Ishikawa (cell line): ENCODE measurements around the gene ATRNL1.

ENCODE experiments used
- CEBPB ChIP-seq: IDR thresholded peaks from 2 replicates; pipeline ENCODE4 v1.6.1; 2012
- CREB1 ChIP-seq: IDR thresholded peaks from 2 replicates; pipeline ENCODE4 v1.6.1; 2012; ENCODE audit warnings: low read depth
- EGR1 ChIP-seq: IDR thresholded peaks from 2 replicates; pipeline ENCODE4 v1.6.1; 2012
- EP300 ChIP-seq: IDR thresholded peaks from 2 replicates; pipeline ENCODE4 v1.6.1; 2012; ENCODE audit warnings: borderline replicate concordance
- FOXM1 ChIP-seq: IDR thresholded peaks from 2 replicates; pipeline ENCODE4 v1.6.1; 2012; ENCODE audit warnings: low read depth, borderline replicate concordance
- NFIC ChIP-seq: IDR thresholded peaks from 2 replicates; pipeline ENCODE4 v1.6.1; 2012
- RAD21 ChIP-seq: IDR thresholded peaks from 2 replicates; pipeline ENCODE4 v1.6.1; 2012; ENCODE audit warnings: low read depth
- TAF1 ChIP-seq: IDR thresholded peaks from 2 replicates; pipeline ENCODE4 v1.6.1; 2012; ENCODE audit warnings: low read depth, mild to moderate bottlenecking
- TCF12 ChIP-seq: IDR thresholded peaks from 2 replicates; pipeline ENCODE4 v1.6.1; 2012; ENCODE audit warnings: low read depth
- TEAD4 ChIP-seq: IDR thresholded peaks from 2 replicates; pipeline ENCODE4 v1.6.1; 2012
- YY1 ChIP-seq: IDR thresholded peaks from 2 replicates; pipeline ENCODE4 v1.6.1; 2012; ENCODE audit warnings: low read depth
- ZBTB7A ChIP-seq: IDR thresholded peaks from 2 replicates; pipeline ENCODE4 v1.6.1; 2012; ENCODE audit warnings: low read depth
- TF ChIP-seq, protein P1 (sequence below): IDR thresholded peaks from 2 replicates; pipeline ENCODE4 v1.6.1; 2012; ENCODE audit warnings: low read depth, mild to moderate bottlenecking
- TF ChIP-seq, protein P2 (sequence below): IDR thresholded peaks from 2 replicates; pipeline ENCODE4 v1.6.1; 2012
- TF ChIP-seq, protein P3 (sequence below): IDR thresholded peaks from 2 replicates; pipeline ENCODE4 v1.6.1; 2012

Gene ATRNL1

DNA sequence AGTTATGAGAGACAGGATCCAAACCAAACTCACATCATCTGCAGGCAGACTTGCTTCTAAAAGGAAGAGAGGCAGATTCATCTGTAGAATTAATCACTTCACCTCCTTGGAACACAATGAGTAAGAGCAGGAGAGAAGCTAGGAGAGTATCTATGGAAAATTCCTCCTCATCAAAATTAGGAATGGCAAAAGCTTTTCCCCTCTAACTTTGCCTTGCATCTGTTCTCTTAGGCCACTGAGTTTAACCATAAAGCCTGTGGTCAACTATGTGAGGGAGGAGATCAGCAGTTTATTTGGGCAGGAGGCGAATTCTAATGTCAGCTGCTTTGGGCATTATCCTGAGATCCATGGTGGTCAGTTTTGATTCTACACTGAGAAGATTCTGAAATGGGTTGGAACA is 618.1 kb downstream of the ATRNL1 start:
- TF ChIP-seq ZBTB7A = no peak
- TF ChIP-seq TAF1 = no peak
- no peak for TF ChIP-seq EGR1
- TF ChIP-seq FOXM1 = no peak
- TF ChIP-seq, protein P1, sequence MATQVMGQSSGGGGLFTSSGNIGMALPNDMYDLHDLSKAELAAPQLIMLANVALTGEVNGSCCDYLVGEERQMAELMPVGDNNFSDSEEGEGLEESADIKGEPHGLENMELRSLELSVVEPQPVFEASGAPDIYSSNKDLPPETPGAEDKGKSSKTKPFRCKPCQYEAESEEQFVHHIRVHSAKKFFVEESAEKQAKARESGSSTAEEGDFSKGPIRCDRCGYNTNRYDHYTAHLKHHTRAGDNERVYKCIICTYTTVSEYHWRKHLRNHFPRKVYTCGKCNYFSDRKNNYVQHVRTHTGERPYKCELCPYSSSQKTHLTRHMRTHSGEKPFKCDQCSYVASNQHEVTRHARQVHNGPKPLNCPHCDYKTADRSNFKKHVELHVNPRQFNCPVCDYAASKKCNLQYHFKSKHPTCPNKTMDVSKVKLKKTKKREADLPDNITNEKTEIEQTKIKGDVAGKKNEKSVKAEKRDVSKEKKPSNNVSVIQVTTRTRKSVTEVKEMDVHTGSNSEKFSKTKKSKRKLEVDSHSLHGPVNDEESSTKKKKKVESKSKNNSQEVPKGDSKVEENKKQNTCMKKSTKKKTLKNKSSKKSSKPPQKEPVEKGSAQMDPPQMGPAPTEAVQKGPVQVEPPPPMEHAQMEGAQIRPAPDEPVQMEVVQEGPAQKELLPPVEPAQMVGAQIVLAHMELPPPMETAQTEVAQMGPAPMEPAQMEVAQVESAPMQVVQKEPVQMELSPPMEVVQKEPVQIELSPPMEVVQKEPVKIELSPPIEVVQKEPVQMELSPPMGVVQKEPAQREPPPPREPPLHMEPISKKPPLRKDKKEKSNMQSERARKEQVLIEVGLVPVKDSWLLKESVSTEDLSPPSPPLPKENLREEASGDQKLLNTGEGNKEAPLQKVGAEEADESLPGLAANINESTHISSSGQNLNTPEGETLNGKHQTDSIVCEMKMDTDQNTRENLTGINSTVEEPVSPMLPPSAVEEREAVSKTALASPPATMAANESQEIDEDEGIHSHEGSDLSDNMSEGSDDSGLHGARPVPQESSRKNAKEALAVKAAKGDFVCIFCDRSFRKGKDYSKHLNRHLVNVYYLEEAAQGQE = no peak
- TF ChIP-seq EP300 = no peak
- TF ChIP-seq TCF12 = no peak
- no peak for TF ChIP-seq CREB1
- no peak for TF ChIP-seq NFIC
- no peak for TF ChIP-seq TEAD4
- no peak for TF ChIP-seq YY1
- no peak for TF ChIP-seq RAD21
- TF ChIP-seq, protein P2, sequence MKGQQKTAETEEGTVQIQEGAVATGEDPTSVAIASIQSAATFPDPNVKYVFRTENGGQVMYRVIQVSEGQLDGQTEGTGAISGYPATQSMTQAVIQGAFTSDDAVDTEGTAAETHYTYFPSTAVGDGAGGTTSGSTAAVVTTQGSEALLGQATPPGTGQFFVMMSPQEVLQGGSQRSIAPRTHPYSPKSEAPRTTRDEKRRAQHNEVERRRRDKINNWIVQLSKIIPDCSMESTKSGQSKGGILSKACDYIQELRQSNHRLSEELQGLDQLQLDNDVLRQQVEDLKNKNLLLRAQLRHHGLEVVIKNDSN = no peak
- no peak for TF ChIP-seq CEBPB
- TF ChIP-seq, protein P3, sequence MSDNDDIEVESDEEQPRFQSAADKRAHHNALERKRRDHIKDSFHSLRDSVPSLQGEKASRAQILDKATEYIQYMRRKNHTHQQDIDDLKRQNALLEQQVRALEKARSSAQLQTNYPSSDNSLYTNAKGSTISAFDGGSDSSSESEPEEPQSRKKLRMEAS = no peak

DNA sequence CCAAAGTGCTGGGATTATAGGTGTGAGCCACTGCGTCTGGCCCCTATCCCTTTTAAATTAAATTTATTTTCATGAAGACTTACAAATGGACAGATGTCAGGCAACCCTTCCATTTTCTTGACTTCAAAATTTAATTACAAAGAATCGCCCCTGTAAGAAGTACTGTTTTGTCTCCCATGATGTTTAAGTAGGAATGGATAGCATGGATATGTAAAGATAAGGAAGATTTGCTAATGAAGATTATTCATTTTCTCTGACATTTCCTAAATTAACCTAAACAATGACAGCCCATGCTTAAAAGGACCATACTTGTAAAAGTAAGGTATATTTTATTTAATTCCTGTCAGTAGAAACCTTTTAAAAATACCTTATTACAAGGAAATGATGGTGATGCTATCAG is 627.0 kb downstream of the ATRNL1 start:
- TF ChIP-seq EGR1 (no peak), RAD21 (no peak), CREB1 (no peak), TEAD4 (no peak), ZBTB7A (no peak), CEBPB (no peak), EP300 (no peak), FOXM1 (no peak), YY1 (no peak), TCF12 (no peak), NFIC (no peak), TAF1 (no peak)
- TF ChIP-seq, protein P2 = no peak
- TF ChIP-seq, protein P3 = no peak
- TF ChIP-seq, protein P1 = no peak

DNA sequence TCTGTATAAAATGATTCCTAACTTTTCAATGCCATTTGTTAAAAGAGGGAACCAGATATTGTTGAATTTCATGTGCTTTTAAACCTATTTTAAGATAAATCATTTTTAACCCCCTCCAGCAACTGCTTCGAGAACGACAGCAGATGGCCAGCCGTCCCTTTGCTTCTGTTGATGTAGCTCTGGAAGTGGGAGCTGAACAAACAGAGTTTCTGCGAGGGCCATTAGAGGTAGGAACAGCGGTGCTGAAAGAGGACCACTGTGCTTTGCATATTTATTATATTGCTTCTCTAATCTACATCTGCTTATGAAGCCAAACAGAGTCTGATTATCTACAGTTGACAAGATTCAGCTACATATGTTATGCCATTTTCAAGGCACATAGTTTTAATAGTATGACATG is 634.0 kb downstream of the ATRNL1 start:
- TF ChIP-seq FOXM1 (no peak), ZBTB7A (no peak), EP300 (no peak), EGR1 (no peak), TCF12 (no peak), TEAD4 (no peak), CREB1 (no peak), YY1 (no peak), TAF1 (no peak), RAD21 (no peak), NFIC (no peak), CEBPB (no peak)
- TF ChIP-seq, protein P1 = no peak
- TF ChIP-seq, protein P2 = no peak
- TF ChIP-seq, protein P3 = no peak

DNA sequence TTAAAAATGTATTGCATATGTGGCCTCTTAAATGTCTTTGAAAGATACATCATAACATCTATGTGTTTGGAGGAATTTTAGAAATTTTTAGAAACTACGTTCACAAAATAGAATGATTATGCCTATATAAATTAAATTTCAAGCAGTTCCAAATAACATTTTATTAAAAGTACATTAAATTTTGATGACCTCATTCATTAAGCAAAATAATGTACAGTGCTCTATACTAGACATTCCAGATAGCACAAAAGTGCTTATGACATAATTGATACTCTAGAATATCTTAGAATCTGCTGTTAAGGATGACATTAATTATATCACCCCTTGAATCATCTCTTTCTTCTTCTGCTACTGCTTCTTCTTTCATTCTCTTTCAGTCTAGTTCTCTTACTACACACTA is 650.9 kb downstream of the ATRNL1 start:
- TF ChIP-seq EP300 = no peak
- no peak for TF ChIP-seq ZBTB7A
- no peak for TF ChIP-seq TCF12
- no peak for TF ChIP-seq TEAD4
- TF ChIP-seq, protein P2 = no peak
- TF ChIP-seq EGR1 = no peak
- TF ChIP-seq CREB1 = no peak
- TF ChIP-seq RAD21 = no peak
- no peak for TF ChIP-seq YY1
- no peak for TF ChIP-seq TAF1
- no peak for TF ChIP-seq NFIC
- no peak for TF ChIP-seq FOXM1
- TF ChIP-seq, protein P1 = no peak
- no peak for TF ChIP-seq CEBPB
- TF ChIP-seq, protein P3 = no peak
